ENCODE results near the gene BSND.

BSND gene

DNA sequence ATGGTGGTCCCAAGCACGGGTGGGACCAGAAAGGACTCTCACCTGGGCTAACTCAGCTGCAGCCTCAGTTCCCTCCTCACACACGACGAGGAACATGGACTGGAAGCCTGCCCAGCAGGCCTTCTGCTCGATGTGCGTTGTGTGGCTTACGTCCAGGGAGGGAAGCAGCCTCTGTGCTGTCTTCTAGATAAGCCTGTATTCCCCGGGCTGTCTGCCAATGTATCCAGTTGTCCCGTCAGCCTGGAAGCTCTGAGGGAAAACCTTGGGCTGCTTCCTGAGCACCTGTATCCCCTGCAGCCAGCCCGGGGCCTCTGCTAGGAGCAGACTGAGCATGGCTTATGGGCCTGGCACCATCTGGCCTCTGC is 51.2 kb downstream of the BSND start:
- no peak for DNase-seq

GRCh38 chr1:55050283-55050682 is 51.5 kb downstream of the BSND start:
- DNase-seq: no peak

DNA sequence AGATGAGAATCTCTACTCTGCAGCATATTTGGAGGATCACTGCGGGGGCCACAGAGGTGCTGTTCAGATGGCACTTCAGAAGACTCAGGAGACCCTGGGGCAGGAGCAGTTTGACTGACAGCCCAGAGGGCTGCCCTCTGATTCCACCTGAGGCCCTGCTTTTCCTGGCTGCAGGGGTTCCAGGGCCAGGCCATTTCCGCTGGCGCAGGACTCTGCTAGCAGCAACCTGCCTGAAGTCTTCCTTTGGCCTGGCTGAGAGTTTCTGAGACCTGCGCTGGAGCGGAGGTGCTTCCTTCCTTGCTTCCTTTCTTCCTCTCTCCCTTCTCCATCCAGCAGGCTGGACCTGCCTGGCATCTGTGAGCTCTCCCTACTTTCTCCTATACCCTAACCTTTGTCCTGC is 52.4 kb downstream of the BSND start:
- no peak for DNase-seq

DNA sequence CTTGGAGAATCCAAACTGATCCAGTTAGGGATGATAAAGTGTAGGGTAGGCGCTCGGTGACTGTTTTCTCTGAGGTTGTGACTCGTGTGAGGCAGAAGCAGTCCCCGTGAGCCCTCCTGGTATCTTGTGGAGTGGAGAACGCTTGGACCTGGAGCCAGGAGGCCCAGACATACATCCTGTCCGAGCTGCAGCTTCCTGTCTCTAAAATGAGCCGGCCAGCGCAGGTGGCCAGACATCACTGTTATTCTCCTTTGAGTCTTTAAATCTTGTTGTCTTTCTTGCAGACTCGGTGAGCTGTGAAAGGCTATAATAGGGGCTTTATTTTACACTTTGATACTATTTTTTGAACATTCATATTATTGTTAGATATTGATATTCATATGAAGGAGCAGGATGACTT is 52.9 kb downstream of the BSND start:
- DNase-seq: no peak

GRCh38 chr1:55052221-55053142 is 53.7 kb downstream of the BSND start:
- DNase-seq: no peak

DNA sequence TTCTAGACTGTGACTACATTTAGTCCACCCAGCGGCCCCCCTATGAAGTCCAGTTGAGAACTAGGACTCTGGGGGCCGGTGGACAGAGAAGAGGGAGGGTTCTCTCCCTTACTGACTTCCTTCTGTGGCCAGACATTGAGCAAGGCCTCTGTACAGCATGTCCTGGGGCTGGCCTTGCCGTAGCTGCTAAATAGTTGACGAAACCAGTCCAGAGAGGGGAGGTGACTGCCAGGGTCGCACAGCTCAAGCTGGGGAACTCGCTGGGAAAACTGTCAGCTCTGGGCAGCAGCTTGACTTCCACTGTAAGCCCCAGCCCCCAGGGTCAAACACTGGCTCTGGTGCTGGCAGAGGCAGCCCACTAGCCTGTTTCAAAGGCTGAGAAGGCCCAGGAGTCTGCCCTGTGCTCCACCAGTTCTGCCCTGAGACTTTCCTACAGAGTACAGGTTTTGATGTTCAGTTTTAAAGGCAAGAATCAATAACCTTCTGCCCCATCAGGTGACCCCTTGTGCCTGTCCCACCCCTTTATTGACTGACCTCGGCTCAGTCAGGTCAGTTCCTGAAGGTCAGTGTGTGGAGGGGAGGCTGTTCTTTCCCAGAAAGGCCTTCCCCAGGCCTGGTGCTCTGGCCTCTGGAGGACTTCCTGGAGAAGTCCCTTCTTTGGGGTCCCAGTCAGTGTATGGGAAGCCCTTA is 54.7 kb downstream of the BSND start:
- DNase-seq: no peak

GRCh38 chr1:55054396-55054795 is 55.7 kb downstream of the BSND start:
- no peak for DNase-seq

DNA sequence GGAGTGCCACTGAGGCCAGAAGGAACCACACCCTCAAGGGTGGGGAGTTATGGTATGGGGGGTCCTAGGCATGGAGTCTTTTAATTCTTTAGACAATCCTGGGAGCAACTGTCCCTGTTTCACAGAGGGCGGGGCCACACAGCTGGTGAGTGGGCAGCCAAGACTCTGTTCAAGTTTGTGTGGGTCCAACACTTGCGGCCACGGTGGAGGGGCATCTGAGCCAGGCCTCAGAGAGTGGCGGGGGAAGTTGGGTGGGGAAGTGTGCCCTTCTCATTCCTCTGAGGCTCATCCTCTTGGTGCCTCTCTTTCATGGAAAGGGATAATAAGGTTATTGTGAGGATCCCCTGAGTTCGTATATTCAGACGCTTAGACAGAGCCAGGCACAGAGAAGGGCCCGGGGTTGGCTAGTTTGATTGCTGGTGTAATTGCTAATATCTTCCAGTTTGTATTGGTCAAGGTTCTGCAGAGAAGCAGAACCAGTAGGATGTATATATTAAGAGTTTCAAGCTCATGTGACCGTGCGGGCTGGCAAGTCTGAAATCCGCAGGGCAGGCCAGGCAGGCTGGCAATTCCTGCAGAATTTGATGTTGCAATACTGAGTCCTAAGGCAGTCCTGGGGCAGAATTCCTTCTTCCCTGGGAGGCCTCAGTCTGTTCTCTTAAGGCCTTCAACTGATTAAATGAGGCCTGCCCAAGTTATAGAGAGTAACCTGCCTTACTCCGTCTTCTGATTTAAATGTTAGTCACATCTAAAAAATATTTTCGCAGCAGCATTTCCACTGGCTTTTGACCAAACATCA is 56.5 kb downstream of the BSND start:
- no peak for DNase-seq

DNA sequence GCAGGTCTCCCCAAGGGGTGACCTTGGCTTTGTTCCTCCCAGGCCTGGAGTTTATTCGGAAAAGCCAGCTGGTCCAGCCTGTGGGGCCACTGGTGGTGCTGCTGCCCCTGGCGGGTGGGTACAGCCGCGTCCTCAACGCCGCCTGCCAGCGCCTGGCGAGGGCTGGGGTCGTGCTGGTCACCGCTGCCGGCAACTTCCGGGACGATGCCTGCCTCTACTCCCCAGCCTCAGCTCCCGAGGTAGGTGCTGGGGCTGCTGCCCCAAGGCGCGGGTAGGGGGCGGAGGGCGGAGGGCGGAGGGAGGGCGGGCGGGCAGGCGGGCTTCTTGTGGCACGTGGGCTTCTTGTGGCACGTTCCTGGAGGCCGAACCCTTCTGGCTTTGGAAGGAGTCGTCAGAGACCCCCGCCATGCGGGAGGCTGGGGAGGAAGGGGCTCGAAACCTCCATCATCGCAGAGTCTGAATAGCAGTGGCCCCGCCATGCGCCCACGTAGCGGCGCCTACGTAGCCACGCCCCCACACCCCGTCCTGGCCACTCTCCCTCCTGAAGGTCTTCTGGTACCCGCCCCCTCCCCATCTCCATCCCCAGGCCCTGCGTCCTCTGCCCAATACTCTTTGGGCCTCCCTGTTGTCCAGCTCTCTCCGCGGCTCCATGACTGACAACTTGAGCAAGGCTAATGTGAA is 57.4 kb downstream of the BSND start:
- DNase-seq: peak; percentile 2

DNA sequence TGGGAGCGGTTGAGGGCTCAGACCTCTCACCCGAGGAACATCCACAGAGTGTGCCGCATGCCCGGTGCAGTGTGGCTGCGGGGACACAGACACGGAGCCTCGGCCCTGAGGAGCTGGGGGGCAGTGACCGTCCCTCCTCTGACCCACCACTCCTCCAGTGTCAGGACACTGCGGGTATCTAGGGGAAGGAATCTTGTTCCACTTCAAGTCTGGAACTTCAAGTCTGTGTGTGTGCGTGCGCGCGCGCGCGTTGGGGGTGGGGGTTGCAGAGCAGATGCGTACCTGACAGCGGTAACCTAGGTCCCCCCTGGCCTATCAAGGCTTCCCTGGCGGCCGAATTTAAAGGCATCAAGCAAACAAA is 57.9 kb downstream of the BSND start:
- peak; percentile 25 for DNase-seq

DNA sequence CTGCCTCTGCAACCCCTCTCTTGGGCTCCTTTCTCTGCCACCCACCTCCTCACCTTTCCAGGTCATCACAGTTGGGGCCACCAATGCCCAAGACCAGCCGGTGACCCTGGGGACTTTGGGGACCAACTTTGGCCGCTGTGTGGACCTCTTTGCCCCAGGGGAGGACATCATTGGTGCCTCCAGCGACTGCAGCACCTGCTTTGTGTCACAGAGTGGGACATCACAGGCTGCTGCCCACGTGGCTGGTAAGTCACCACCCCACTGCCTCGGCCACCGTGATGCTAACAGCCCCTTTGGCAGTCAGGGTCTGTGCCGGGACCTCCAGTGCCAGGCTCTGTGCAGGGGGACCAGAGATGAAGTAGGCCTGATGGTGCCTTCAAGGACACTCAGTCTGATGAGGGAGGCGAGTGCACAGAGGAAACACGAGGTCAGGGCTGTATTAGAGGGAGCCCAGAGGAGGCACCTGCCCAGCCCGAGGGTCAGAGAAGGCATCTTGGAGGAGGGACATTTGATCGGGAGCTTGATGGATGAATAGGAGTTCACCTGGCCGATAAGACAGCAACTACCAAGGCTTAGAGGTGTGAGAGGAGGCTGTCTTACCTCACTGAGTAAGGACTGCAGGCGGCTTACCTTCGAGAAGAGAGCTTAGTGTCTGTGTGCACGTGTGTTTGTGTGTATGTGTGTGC is 58.7 kb downstream of the BSND start:
- peak; percentile 32 for DNase-seq

GRCh38 chr1:55057956-55058298 is 59.2 kb downstream of the BSND start:
- DNase-seq: peak; percentile 7

- DNase-seq: peak; percentile 27
Observed at GRCh38 chr1:55059302-55060132, 60.8 kb downstream of the BSND start.

GRCh38 chr1:55060133-55060999 is 61.6 kb downstream of the BSND start:
- DNase-seq: peak; percentile 38

DNA sequence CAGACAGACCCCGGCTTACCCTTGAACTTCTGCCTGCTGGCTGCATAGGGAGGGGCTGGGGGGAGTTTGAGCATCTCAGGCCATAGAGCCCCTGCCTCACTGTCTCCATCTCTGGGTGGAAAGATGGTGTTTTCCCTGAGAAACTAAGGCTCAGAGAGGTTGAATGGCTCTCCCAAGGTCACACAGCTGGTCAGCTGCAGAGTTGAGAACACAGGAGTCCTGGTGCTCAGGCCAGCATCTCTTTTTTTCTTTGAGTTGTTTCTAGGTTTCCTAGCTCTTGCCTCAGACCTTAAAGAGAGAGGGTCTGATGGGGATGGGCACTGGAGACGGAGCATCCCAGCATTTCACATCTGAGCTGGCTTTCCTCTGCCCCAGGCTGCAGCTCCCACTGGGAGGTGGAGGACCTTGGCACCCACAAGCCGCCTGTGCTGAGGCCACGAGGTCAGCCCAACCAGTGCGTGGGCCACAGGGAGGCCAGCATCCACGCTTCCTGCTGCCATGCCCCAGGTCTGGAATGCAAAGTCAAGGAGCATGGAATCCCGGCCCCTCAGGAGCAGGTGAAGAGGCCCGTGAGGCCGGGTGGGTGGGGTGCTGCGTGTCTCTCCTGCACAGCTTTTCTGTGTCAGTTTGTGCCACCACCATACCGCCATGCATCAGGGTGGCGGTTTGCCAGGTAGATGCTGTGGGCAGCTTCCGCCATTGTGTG is 62.4 kb downstream of the BSND start:
- peak; percentile 33 for DNase-seq

All from right forelimb (tissue), 1 donor.